HUDEP-2 (cell line): Measurements from ENCODE around the gene RTRAF.

Source experiments
- DNase-seq, 76 experiments: peaks; one replicate each; lab custom pipeline; 2025; ENCODE audit not compliant: unreplicated experiment in 76 of 76; lab: John Stamatoyannopoulos, UW

Gene RTRAF

GRCh38 chr14:52020161-52020714 lies 30.9 kb downstream of the RTRAF start:
- DNase-seq, result no peak

DNA sequence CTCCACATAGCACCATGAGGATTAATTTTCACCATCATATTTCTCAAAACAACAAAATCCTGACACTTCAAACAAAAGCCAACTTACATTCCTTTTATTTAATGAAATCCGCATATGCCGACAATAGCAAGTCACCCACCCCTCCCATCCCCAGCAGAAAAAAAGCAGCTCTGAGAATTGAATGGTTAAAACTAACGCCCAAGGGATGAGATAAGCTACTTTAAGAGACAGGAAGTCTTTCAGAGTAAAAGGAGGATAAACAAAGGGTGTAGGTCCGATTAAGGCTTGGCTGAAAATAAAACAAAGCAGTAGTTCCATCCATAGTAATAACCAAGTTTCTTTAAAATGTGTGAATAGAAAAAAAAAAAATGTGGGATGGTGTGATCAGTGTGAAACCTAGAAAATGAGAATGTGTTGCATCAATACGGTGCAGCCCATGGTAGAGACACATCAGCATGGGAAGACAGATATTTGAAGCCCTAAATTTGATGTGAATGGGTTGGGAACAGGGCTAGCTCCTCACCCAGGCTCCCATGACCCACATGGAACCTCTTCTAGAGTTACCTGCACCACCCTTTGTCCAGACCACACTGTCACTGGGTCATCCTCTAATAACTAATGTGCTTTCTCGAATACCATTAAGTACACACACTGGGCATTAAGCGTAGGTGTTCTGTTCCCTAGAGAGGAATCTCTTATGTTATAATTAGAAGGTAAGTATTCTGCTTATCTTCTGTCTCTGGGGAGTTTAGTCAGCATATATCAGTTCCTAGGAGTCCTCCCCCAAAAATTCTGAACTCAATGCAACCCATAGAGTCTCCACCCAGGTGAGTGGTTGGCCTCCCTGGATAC lies 31.7 kb downstream of the RTRAF start:
- DNase-seq, result peak in 1 of 76 experiments; percentile 3

- DNase-seq, result no peak
Observed at GRCh38 chr14:52021957-52022600, 32.7 kb downstream of the RTRAF start.

- no peak for DNase-seq
Observed at GRCh38 chr14:52023518-52023917, 34.2 kb downstream of the RTRAF start.

DNA sequence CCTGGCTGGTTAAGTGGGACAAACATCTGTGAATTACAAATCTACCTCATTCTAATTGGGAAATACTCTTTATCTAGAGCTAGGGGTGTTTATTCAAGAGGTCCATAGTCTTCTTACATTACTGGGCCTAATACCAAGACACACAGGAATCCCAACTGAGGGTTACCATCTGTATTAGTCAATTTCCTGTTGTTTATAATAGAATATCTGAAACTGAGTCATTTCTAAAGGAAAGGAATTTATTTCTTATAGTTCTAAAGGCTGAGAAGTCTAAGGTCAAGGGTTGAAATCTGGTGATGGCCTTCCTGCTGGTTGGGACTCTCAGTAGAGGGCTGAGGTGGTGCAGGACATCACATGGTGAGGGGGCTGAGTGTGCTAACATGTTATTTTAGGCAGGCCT lies 36.0 kb downstream of the RTRAF start:
- DNase-seq, result no peak

GRCh38 chr14:52026017-52026660 lies 36.8 kb downstream of the RTRAF start:
- no peak for DNase-seq

DNA sequence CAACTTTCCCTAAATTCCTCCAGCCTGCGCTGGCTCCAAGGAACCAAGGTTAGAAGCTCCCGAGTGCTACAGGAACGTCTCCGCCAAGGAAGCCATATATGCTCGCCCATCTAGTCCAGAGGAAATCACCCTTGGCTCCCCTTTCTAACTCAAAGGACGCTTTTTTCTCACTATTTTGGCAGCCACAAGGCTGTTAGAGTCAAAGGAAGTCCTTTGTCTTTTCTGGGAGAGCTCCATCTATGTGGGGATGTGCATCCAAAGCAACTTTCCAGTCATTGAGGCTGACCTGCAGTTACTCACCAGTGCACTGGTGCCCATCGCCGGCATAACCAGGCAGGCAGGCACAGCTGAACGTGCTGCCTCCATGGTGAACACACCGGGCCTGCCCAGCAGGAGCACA lies 37.6 kb downstream of the RTRAF start:
- DNase-seq, result no peak

DNA sequence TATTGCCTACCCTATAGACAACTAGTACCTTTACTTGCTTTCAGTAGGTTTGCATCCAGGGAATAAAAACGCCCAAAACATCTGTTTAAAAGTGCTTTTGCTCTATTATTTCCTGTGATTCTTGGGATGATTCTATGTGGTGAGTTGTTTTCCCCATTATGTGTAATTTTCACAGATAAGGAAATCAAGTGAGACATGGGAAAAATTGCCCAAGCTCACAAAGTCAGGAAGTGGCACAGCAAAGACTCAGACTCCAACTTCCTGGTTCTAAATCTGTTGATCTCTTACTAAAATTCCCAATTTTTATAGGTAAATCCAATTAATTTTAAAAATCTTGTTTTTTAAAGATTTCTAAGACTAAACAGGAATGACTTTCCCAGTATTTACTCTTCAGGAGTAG lies 40.5 kb downstream of the RTRAF start:
- no peak for DNase-seq

- no peak for DNase-seq
Observed at GRCh38 chr14:52031781-52032180, 42.4 kb downstream of the RTRAF start.

DNA sequence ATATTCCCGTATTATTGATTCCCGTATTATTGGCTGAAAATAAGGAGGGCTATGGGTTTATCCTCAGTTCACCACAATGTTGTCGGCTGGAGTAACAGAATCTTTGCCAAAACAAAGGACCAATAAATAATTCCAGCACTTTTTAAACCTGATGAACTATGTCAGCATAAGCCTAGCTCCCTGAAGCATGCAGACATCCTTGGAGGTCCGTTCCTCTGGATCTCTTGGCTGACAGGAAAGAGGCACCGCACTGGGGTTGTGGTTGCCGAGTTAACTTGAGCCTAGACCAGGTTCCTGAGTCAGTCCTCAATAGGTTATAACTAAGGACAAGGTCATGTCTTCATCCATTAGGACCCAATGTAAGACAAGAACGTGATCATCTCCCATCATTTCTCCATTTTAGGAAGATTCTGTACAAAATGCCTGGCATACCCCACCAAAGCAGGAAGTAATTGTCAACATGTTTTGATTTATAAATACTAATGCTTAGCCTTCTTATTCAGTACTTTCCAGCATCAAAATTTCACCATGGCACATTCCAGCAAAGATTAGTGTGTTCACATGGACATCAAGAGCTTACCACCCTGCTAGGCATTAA lies 43.0 kb downstream of the RTRAF start:
- no peak for DNase-seq

DNA sequence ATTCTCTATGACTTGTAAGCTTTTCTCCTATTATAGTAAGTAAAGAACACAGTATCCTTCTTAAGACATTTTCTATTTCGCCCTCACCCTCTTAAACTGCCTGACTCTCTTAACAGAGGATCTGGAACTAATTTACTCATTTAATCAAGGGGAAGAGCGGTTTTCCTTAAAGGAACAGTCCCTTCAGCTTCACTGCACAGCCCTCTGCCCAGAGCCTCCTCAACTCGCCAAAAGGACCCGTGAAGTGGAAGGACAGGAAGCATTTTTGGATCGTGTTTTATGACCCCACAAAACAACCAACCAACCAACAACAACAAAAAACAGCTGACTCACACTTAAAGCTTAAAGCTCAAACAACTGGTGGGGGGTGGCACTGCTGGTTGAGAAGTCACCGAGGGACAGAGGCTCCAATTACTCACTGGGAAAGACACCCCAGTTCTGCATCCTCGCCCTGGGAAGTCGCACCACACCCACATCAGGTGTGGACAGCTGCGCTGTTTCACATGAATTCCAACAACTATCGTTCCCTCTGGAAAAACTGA lies 43.8 kb downstream of the RTRAF start:
- DNase-seq, result no peak

- no peak for DNase-seq
Observed at GRCh38 chr14:52039124-52039815, 49.9 kb downstream of the RTRAF start.

DNA sequence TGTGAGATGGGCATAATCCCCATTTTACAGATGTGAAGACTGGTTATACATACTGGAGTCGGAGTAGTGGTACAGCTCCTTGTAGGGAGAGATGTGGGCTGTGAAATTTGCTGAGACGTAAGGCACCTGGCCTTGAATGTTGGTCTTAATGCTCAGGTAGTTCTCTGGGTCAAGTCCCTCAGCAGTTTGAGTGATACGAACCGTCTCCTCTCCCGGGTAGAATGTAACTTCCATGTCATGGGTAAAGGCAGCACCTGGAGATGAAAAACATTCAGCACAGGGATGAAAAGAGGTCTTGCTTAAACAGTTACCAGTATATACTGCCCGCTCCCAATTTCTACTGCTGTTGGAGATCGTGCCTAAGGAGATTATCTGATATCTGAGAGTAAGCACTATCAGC lies 51.3 kb downstream of the RTRAF start:
- no peak for DNase-seq

DNA sequence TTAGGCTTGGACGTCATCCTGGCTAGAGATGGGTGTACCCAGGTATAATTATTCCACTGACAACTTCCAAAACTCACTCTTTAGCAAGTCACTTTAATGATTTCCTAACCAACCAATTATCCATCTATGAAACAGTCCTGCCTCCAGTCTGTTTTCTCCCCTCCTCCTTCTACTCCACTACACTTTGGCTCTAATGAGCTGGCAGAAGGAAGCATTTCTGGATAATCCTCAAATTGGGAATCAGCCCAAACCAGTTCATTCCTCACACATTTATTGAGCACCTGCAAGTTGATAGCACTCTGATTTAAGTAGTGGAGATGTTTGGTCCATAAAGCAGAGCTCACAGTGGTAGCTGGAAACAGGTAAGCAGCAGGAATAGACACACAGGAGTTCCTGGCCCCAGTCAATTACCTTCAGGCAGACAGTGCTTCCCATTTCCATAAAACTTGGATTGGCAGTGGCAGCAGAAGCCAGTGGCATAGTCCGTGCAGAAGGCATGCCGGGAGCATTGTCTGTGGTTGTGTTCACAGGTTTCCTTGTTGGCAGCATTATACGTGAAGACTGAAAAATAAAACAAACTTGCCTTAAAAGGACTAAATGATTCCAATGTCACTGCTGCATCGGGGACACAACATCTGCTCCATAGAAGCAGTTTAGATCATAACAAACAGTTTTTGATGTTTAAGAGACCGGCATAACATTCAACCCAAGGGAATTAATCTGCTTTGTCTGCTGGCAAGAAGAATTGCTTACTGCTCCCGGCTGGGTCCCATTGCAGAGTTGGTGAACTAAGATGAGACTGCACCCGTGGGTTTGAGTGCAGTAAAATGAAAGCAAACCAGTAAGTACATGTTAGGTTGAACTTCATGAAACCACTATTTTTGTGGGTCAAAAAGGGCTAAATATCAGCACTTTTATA lies 53.3 kb downstream of the RTRAF start:
- no peak for DNase-seq

- DNase-seq, result peak in 14 of 76 experiments; percentile 4 to 27 (median 9)
Observed at GRCh38 chr14:52043690-52044089, 54.3 kb downstream of the RTRAF start.

- DNase-seq, result no peak
Observed at GRCh38 chr14:52044791-52045522, 55.6 kb downstream of the RTRAF start.

GRCh38 chr14:52046376-52046917 lies 57.1 kb downstream of the RTRAF start:
- DNase-seq, result peak in 1 of 76 experiments; percentile 1

DNA sequence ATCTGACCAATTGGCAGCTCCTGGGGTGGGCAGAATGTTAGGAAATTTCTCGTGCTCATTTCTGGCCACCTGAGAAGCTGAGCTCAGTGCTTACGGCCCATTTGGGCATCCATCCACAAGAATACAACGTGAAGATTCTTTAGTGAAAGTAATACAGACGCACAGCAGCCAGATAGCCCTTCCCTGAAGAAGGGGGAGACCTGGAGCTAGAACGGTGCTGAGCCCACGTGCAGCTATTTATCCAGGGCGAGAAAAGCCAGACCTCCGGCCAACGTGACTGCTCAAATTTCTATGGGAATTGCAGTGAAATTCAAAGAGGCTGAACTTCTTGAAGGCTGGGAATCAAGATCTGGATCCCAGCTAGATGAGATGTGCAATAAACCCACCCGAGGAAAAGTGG lies 58.8 kb downstream of the RTRAF start:
- DNase-seq, result no peak
